PFSK-1 (cell line): ENCODE measurements around the gene HMCN2.

ENCODE experiments used
- FOXP2 ChIP-seq: optimal IDR thresholded peaks from 2 replicates; pipeline ENCODE3; 2011; ENCODE audit warnings: borderline replicate concordance, control low read depth, inconsistent platforms; ENCODE audit not compliant: insufficient read depth; ENCODE audit errors: extremely low read length, extremely low read depth
- POLR2AphosphoS5 ChIP-seq: IDR thresholded peaks from 2 replicates; pipeline ENCODE4 v1.6.1; 2012; ENCODE audit warnings: low read depth, mild to moderate bottlenecking, control low read depth, low read length, moderate library complexity
- REST ChIP-seq, 2 experiments: IDR thresholded peaks; 2 replicates each; pipeline versions ENCODE4 v1.6.1 to v1.8.0; 2011 to 2012; ENCODE audit warnings: low read depth in 2 of 2, low read length in 2 of 2, control low read depth in 1 of 2, inconsistent platforms in 1 of 2, mild to moderate bottlenecking in 1 of 2, moderate library complexity in 1 of 2; ENCODE audit not compliant: insufficient read depth in 1 of 2
- SIN3A ChIP-seq: IDR thresholded peaks from 2 replicates; pipeline ENCODE4 v1.6.1; 2012; ENCODE audit warnings: mild to moderate bottlenecking, low read length, moderate library complexity, borderline replicate concordance; ENCODE audit not compliant: insufficient read depth
- TAF1 ChIP-seq: IDR thresholded peaks from 2 replicates; pipeline ENCODE4 v1.6.1; 2012; ENCODE audit warnings: low read length, control low read depth, borderline replicate concordance; ENCODE audit not compliant: insufficient read depth

The HMCN2 gene

GRCh38 chr9:130414081-130414731 lies 148.6 kb downstream of the HMCN2 start:
- TF ChIP-seq REST (IDR thresholded peaks at IDR 0.05; ENCODE audit: insufficient read depth in 1 of 2, low read depth in 2 of 2, low read length in 2 of 2) (no peak), FOXP2 (no peak), SIN3A (no peak)

- TF ChIP-seq SIN3A (no peak), TAF1 (no peak), REST (IDR thresholded peaks at IDR 0.05; ENCODE audit: insufficient read depth in 1 of 2, low read depth in 2 of 2, low read length in 2 of 2) (no peak), POLR2AphosphoS5 (no peak), FOXP2 (no peak)
These were observed 149.6 kb downstream of the HMCN2 start for GRCh38 chr9:130414910-130415746.

GRCh38 chr9:130417602-130418001 lies 152.0 kb downstream of the HMCN2 start:
- TF ChIP-seq REST (IDR thresholded peaks at IDR 0.05; ENCODE audit: insufficient read depth in 1 of 2, low read depth in 2 of 2, low read length in 2 of 2) = no peak
- no peak for TF ChIP-seq SIN3A
- no peak for TF ChIP-seq TAF1
- no peak for TF ChIP-seq FOXP2
- no peak for TF ChIP-seq POLR2AphosphoS5

GRCh38 chr9:130418776-130419175 lies 153.2 kb downstream of the HMCN2 start:
- TF ChIP-seq POLR2AphosphoS5 (no peak), SIN3A (no peak), REST (IDR thresholded peaks at IDR 0.05; ENCODE audit: insufficient read depth in 1 of 2, low read depth in 2 of 2, low read length in 2 of 2) (no peak), TAF1 (no peak), FOXP2 (no peak)
